HG03159 (cell line): ENCODE results near the gene LRMDA.

ENCODE experiments used
- ATAC-seq: cut with Tn5 transposase; IDR thresholded peaks from one replicate; pipeline ENCODE4 v1.9.1; 2021; ENCODE audit warnings: mild to moderate bottlenecking, moderate library complexity; ENCODE audit not compliant: unreplicated experiment

The LRMDA gene

GRCh38 chr10:75803121-75803520, 371.7 kb downstream of the LRMDA start:
- ATAC-seq = no peak

- no peak for ATAC-seq
Measured at GRCh38 chr10:75803816-75804552, 372.6 kb downstream of the LRMDA start.

GRCh38 chr10:75806186-75806585, 374.8 kb downstream of the LRMDA start:
- ATAC-seq = no peak

GRCh38 chr10:75807456-75807855, 376.0 kb downstream of the LRMDA start:
- no peak for ATAC-seq

- ATAC-seq = no peak
Measured at GRCh38 chr10:75809003-75809402, 377.6 kb downstream of the LRMDA start.

GRCh38 chr10:75814014-75814413, 382.6 kb downstream of the LRMDA start:
- ATAC-seq = no peak

GRCh38 chr10:75815066-75815465, 383.6 kb downstream of the LRMDA start:
- ATAC-seq = no peak

GRCh38 chr10:75817198-75817597, 385.8 kb downstream of the LRMDA start:
- no peak for ATAC-seq

GRCh38 chr10:75818552-75818951, 387.1 kb downstream of the LRMDA start:
- ATAC-seq = no peak

- no peak for ATAC-seq
Measured at GRCh38 chr10:75825235-75825634, 393.8 kb downstream of the LRMDA start.

- no peak for ATAC-seq
Measured at GRCh38 chr10:75825661-75826060, 394.2 kb downstream of the LRMDA start.

GRCh38 chr10:75826846-75827245, 395.4 kb downstream of the LRMDA start:
- ATAC-seq = no peak

GRCh38 chr10:75827587-75828021, 396.2 kb downstream of the LRMDA start:
- ATAC-seq = no peak

GRCh38 chr10:75828413-75828812, 397.0 kb downstream of the LRMDA start:
- ATAC-seq = no peak

GRCh38 chr10:75836064-75836463, 404.6 kb downstream of the LRMDA start:
- no peak for ATAC-seq

GRCh38 chr10:75838486-75838885, 407.1 kb downstream of the LRMDA start:
- no peak for ATAC-seq

- no peak for ATAC-seq
Measured at GRCh38 chr10:75839020-75839419, 407.6 kb downstream of the LRMDA start.

GRCh38 chr10:75841266-75841665, 409.8 kb downstream of the LRMDA start:
- ATAC-seq = no peak

- ATAC-seq = no peak
Measured at GRCh38 chr10:75845176-75845947, 413.9 kb downstream of the LRMDA start.

- no peak for ATAC-seq
Measured at GRCh38 chr10:75847477-75847876, 416.1 kb downstream of the LRMDA start.

- no peak for ATAC-seq
Measured at GRCh38 chr10:75851580-75852345, 420.3 kb downstream of the LRMDA start.
